ENCODE results near the gene CA11. TPM values are rescaled to one million over a fixed set of nuclear protein-coding genes. Genes with fewer than 3 reads are reported as not detected.
A peak's percentile ranks its signal among the peaks of the same experiment; 100 is the strongest.

CA11 gene
- total and polyA plus RNA-seq, 2 donors from 2014 or later, result 11.6 to 42.3 TPM

GRCh38 chr19:48619692-48620585 is 26.0 kb downstream of the CA11 start:
- H3K27me3 ChIP-seq (ENCODE audit: control insufficient read depth, insufficient read depth, low read length), result no peaks in the 10 kb centered on the region
- peak overlapping the region; percentile 9 to 86 (median 49) for H3K9ac ChIP-seq (ENCODE audit: low read length in 3 of 3)
- intact Hi-C loops (cut with DNase I), result no loop called here
- peaks cover 0 to 18% (median 15%) of the 10 kb centered on the region in 3 donors for H3K36me3 ChIP-seq (ENCODE audit: control insufficient read depth in 2 of 3, insufficient read depth in 3 of 3, low read length in 3 of 3)
- H3K4me3 ChIP-seq (ENCODE audit: low read length in 3 of 3), result peak overlapping the region; percentile 39 to 95 (median 66)
- no peaks in the 10 kb centered on the region for H3K9me3 ChIP-seq (ENCODE audit: control insufficient read depth in 2 of 3, insufficient read depth in 1 of 3, low read length in 3 of 3)
- TF ChIP-seq, protein P1, sequence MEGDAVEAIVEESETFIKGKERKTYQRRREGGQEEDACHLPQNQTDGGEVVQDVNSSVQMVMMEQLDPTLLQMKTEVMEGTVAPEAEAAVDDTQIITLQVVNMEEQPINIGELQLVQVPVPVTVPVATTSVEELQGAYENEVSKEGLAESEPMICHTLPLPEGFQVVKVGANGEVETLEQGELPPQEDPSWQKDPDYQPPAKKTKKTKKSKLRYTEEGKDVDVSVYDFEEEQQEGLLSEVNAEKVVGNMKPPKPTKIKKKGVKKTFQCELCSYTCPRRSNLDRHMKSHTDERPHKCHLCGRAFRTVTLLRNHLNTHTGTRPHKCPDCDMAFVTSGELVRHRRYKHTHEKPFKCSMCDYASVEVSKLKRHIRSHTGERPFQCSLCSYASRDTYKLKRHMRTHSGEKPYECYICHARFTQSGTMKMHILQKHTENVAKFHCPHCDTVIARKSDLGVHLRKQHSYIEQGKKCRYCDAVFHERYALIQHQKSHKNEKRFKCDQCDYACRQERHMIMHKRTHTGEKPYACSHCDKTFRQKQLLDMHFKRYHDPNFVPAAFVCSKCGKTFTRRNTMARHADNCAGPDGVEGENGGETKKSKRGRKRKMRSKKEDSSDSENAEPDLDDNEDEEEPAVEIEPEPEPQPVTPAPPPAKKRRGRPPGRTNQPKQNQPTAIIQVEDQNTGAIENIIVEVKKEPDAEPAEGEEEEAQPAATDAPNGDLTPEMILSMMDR (IDR thresholded peaks at IDR 0.05; ENCODE audit: borderline replicate concordance, extremely low read depth, insufficient read depth), result no peak
- DNase-seq, result peak in 1 of 5 donors; percentile 60
- FAIRE-seq, result no peak
- peak overlapping the region; percentile 75 to 84 for H3K27ac ChIP-seq (ENCODE audit: low read depth in 2 of 2, low read length in 2 of 2)
- H3K4me1 ChIP-seq (ENCODE audit: control insufficient read depth in 2 of 3, insufficient read depth in 2 of 3, low read depth in 1 of 3, low read length in 3 of 3), result peaks cover 3 to 31% (median 16%) of the 10 kb centered on the region in 3 donors

DNA sequence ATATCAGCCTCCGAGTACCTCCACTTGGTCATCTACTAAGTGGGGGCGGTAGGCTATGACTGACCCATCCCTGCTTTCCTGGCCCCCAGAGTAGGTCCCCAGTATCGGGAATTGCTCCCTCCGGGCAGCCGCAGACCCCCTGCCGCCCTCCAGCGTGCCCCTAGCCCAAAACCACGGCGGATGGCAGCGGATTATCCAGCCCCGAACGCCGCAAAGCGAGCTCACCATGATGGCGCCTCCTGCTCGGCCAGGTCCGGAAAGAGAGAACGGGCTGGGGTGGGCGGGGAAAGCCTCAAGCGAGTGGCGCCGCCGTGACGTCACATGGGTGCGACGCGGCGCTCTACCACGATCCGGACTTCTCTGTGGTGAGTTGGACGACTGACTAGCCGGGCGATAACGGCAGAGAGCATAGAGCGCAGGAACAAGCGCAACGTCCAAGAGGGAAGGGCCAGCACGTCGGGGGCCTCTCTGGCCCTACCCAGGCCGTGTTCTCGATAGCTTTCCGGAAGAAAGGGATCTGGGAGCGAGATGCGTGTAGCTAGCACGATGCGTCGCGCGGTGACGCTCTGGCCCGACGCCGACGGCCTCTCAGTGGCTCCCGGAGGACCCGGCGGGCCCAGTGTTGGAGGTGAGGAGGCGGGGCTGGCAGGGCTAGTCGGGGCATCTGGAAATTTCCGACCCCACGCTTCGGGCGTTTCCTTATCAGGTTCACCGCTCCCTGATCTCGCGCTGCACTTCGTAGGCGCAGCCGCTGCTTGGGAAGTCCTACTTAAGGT is 26.9 kb downstream of the CA11 start, which contains the start of the genes RPL18 and SPHK2:
Gene RPL18 (minus strand): TSS at position 263 of the 776 bp plus-strand sequence. CDS start 35 bp downstream, at position 228.
Gene SPHK2 (plus strand): TSS at position 591 of the 776 bp plus-strand sequence. CDS start 1,009 bp downstream, outside the sequence.
- peak; percentile 72 for FAIRE-seq
- Histone ChIP-seq H3K27me3 (ENCODE audit: control insufficient read depth, insufficient read depth, low read length) (no peaks in the 10 kb centered on the region), H3K36me3 (ENCODE audit: control insufficient read depth in 2 of 3, insufficient read depth in 3 of 3, low read length in 3 of 3) (peaks cover 0 to 18% (median 15%) of the 10 kb centered on the region in 3 donors), H3K9me3 (ENCODE audit: control insufficient read depth in 2 of 3, insufficient read depth in 1 of 3, low read length in 3 of 3) (no peaks in the 10 kb centered on the region), H3K27ac (ENCODE audit: low read depth in 2 of 2, low read length in 2 of 2) (peak within 1 kb of the TSS; percentile 84 to 90), H3K9ac (ENCODE audit: low read length in 3 of 3) (peak within 1 kb of the TSS; percentile 86 to 99 (median 98)), H3K4me1 (ENCODE audit: control insufficient read depth in 2 of 3, insufficient read depth in 2 of 3, low read depth in 1 of 3, low read length in 3 of 3) (peaks cover 3 to 25% (median 16%) of the 10 kb centered on the region in 3 donors), H3K4me3 (ENCODE audit: low read length in 3 of 3) (peak within 1 kb of the TSS; percentile 95 to 100 (median 97))
- intact Hi-C loops (cut with DNase I), result no loop called here
- DNase-seq, result peak; percentile 99 to 100 (median 100)
- TF ChIP-seq, protein P1 (IDR thresholded peaks at IDR 0.05; ENCODE audit: borderline replicate concordance, extremely low read depth, insufficient read depth), result no peak

GRCh38 chr19:48618278-48618915 is 27.6 kb downstream of the CA11 start:
- H3K4me3 ChIP-seq (ENCODE audit: low read length in 3 of 3), result peak overlapping the region; percentile 95 to 100 (median 97)
- peak overlapping the region; percentile 81 to 90 for H3K27ac ChIP-seq (ENCODE audit: low read depth in 2 of 2, low read length in 2 of 2)
- TF ChIP-seq, protein P1 (IDR thresholded peaks at IDR 0.05; ENCODE audit: borderline replicate concordance, extremely low read depth, insufficient read depth), result no peak
- H3K27me3 ChIP-seq (ENCODE audit: control insufficient read depth, insufficient read depth, low read length), result no peaks in the 10 kb centered on the region
- no peaks in the 10 kb centered on the region for H3K9me3 ChIP-seq (ENCODE audit: control insufficient read depth in 2 of 3, insufficient read depth in 1 of 3, low read length in 3 of 3)
- peaks cover 0 to 18% (median 15%) of the 10 kb centered on the region in 3 donors for H3K36me3 ChIP-seq (ENCODE audit: control insufficient read depth in 2 of 3, insufficient read depth in 3 of 3, low read length in 3 of 3)
- intact Hi-C loops (cut with DNase I), result no loop called here
- peak in 1 of 5 donors; percentile 83 for DNase-seq
- no peak for FAIRE-seq
- peaks cover under 1 to 20% (median 11%) of the 10 kb centered on the region in 3 donors for H3K4me1 ChIP-seq (ENCODE audit: control insufficient read depth in 2 of 3, insufficient read depth in 2 of 3, low read depth in 1 of 3, low read length in 3 of 3)
- peak overlapping the region; percentile 77 to 99 (median 98) for H3K9ac ChIP-seq (ENCODE audit: low read length in 3 of 3)
